HG03025 (cell line): ENCODE results near the gene PTPN6.

Experiments used
- ATAC-seq: cut with Tn5 transposase; IDR thresholded peaks from one replicate; pipeline ENCODE4 v1.9.1; 2021; ENCODE audit warnings: mild to moderate bottlenecking, moderate library complexity; ENCODE audit not compliant: unreplicated experiment, low FRiP score

The PTPN6 gene

DNA sequence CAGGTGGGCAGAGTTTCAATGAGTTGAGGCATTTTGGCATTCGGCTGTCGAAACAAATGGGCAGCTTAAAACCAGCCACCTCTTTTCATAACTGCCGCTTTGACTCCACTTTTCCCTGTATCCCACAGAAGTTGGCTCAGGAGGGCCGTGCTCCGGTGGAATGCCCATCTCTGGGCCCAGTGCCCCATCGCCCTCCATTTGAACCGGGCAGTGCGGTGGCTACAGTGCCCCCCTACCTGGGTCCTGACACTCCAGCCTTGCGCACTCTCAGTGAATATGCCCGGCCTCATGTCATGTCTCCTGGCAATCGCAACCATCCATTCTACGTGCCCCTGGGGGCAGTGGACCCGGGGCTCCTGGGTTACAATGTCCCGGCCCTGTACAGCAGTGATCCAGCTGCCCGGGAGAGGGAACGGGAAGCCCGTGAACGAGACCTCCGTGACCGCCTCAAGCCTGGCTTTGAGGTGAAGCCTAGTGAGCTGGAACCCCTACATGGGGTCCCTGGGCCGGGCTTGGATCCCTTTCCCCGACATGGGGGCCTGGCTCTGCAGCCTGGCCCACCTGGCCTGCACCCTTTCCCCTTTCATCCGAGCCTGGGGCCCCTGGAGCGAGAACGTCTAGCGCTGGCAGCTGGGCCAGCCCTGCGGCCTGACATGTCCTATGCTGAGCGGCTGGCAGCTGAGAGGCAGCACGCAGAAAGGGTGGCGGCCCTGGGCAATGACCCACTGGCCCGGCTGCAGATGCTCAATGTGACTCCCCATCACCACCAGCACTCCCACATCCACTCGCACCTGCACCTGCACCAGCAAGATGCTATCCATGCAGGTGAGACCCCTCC is 12.6 kb upstream of the PTPN6 start:
- ATAC-seq = no peak

GRCh38 chr12:6939191-6939540 is 12.0 kb upstream of the PTPN6 start:
- ATAC-seq = no peak

GRCh38 chr12:6941267-6941666 is 9.9 kb upstream of the PTPN6 start:
- ATAC-seq = no peak

- no peak for ATAC-seq
Observed at GRCh38 chr12:6941782-6942181, 9.4 kb upstream of the PTPN6 start.

DNA sequence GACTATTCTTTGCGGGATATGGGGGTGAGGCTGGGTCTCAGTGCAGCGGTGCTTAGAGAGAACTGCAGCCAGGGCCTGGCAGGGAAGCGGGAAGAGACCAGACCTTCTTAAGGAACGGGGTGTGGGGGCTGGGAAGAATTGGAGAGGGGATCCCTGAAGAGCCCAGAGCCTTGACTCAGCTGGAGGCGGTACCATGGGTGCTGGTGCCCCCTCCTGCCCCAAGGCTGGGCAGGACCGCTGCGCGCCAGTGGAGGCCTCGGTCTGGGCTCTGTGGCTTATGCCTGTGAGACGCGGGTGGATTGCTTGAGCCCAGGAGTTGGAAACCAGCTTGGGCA is 8.9 kb upstream of the PTPN6 start:
- ATAC-seq = no peak

DNA sequence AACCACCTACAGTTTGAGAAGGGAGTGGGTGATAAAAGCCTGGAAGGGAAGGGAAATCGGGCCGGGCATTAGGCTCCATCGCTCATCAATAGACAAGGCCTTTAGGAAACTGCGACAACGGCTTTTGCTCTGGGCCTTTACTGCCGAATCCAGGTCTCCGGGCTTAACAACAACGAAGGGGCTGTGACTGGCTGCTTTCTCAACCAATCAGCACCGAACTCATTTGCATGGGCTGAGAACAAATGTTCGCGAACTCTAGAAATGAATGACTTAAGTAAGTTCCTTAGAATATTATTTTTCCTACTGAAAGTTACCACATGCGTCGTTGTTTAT is 7.8 kb upstream of the PTPN6 start:
- ATAC-seq = peak; percentile 10

GRCh38 chr12:6943722-6944380 is 7.3 kb upstream of the PTPN6 start, which contains the start of the genes C12orf57 and RNU7-1:
TSS of gene C12orf57 (plus strand) at chr12:6944022. CDS start at chr12:6944122, 100 bp downstream.
TSS of gene RNU7-1 (plus strand) at chr12:6943816.
- ATAC-seq = peak; percentile 24

- peak; percentile 26 for ATAC-seq
Observed at GRCh38 chr12:6944381-6945186, 6.6 kb upstream of the PTPN6 start.

DNA sequence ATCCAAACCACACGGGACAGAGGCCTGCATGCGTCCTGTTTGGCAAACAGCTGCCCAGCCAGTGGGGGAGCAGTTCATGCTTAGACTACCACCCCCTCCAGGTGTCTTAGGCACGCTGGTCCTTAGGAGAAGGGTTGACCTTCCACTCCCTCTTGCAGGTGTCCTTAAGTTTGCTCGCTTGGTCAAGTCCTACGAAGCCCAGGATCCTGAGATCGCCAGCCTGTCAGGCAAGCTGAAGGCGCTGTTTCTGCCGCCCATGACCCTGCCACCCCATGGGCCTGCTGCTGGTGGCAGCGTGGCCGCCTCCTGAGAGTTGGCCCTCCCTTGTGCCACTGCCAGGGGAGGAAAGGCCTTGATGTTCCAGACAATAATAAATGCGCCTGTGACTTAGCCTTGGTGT is 5.5 kb upstream of the PTPN6 start:
- ATAC-seq = no peak

- no peak for ATAC-seq
Observed at GRCh38 chr12:6946033-6946919, 4.9 kb upstream of the PTPN6 start.

DNA sequence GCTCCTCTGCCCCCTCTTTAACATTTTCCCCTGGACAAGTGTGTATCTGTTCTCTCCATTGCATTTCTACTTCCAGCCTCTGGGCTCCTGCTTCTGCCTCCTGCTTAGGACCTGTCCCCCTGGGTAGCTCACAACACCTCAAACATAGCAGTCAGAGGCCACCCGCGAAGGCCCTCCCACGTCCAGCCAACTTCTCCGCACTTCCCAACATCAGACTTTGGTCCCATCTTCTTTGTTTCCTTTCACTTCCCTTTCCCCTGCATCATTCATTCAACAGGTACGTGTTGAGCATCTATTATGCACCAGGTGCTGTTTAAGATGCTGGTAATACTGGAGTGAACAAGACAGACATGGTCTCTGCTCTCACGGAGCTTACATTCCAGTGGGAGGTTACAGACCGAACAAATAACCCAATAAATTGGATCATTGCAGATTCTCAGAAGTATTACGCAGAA is 4.2 kb upstream of the PTPN6 start:
- no peak for ATAC-seq

GRCh38 chr12:6947615-6948014 is 3.5 kb upstream of the PTPN6 start:
- no peak for ATAC-seq

- ATAC-seq = no peak
Observed at GRCh38 chr12:6948873-6949594, 2.1 kb upstream of the PTPN6 start.

- ATAC-seq = no peak
Observed at GRCh38 chr12:6950401-6950801, 755 bp upstream of the PTPN6 start.

DNA sequence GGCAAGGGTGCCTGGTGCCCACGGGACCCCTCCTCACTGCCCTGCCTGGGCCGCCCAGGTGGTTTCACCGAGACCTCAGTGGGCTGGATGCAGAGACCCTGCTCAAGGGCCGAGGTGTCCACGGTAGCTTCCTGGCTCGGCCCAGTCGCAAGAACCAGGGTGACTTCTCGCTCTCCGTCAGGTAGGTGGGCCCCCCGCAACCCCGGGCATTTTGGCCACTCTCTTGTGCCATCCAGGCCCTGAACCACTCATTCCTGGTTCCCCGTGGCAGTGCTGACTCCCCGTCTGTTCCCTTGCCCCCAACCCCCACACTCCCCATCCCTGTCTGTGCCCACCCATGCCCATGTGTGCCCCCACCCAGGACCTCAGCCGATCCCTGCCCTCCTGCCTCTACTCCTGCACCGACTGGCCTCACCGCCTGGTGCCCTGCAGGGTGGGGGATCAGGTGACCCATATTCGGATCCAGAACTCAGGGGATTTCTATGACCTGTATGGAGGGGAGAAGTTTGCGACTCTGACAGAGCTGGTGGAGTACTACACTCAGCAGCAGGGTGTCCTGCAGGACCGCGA is 480 bp downstream of the PTPN6 start:
- ATAC-seq = no peak

DNA sequence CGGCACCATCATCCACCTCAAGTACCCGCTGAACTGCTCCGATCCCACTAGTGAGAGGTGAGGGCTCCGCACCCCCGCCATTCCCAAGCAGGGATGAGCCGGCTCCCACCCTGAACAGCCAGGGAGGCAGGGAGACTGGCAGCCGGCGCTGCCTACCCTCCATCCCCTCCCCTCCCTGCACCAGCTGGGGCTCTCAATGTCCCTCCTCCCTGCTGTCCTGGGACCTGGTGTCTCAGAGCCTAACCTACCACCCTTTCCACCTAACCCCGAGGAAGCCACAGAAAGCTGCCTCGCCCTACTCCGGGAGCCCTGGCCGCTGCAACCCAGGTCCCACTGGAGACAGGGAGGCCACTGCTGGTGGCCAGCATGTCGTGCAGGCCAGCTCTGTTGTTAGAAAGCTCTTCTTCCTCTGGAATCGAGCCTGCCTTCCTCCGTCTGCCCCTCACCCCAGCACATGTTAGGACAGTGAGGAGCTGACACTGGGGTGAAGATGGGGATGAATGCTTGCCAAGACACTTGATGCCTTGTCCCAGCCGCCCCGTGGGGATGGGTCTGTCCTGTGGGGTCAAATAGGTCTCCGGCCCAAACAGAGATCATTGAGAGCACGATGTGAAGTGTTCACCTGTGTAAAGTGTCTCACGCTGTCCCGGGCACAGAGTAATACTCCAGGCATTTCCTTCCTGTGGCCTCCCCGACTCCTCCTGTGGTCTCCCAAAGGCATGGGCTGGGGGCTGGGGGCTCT is 1.1 kb downstream of the PTPN6 start:
- ATAC-seq = no peak

DNA sequence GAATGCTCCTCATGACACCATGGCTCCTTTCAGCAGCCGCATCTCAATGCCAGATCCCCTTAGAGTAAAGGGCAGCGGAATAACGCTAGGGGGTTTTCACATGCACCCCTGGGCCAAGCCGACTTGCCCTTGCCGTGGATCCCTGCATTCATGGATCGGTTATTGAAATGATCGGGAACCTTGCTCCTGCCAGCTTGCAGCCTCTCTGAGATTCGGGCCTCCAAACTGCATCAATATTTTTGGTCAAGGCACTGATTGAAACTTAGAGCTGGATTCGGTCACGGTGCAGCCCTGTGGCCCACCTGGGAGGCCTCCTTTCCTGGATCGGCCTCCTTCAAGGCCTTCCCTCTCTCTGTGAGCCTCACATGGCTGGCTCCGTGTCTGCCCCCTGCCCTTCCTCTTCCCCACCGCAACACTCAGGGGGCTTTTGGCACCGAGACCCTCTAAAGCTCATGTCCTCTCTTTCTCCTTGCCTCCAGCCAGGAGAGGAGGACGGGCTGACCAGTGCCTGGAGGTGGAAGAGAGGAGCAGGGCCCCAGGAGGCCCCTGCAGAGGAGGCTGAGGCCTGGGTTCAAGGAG is 1.8 kb downstream of the PTPN6 start:
- peak; percentile 0 for ATAC-seq
